Measurements from ENCODE around the gene GAK. TPM values are rescaled to one million over a fixed set of nuclear protein-coding genes. Genes with fewer than 3 reads are reported as not detected.

GAK gene
- total RNA-seq, 2 donors from 2014 or later, result 168 to 234 TPM

DNA sequence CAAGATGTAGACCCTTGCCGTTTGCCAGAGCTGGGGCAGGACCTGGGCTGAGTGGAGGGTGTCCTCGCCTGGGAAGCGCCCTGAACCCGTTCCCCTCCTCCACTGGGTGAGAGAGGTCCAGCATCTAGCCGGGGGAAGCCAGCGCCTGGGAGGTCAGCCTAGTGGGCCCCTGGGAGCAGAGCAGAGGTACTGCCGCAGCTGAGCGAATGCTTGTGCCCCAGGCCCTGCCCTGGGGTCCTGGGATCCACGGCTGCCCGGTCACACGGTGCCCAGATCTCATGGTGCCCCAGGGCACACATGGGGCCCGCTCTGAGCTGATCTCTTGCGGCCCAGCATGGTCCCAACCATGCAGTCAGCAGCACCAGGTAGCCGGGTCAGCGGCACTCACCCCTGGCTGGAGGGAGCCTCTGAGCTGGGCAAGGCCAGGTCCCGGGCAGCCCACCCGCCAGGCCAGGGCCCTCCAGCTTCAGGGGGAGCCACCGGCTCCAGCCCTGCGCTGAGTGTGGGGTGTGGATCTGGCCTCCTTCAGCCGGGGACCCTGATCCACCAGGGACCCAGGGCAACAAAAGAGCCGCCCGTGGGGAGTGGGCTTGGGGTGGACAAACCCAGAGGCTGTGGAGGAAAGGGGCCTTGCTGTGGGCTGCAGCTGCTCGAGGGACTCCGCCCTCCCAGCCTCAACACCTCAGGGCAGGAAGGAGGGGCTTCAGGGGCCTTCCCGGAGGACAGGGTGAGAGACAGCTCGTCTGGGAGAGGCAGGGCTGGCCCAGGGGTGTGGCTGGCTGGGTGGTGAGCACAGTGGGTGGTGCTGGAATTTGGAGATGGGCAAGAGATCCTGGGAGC lies 102.1 kb downstream of the GAK start:
- peaks cover 9 to 11% of the 10 kb centered on the region in 2 donors for H3K27me3 Mint-ChIP-seq
- peaks cover 7% of the 10 kb centered on the region for H3K36me3 Mint-ChIP-seq
- H3K4me3 Mint-ChIP-seq, result no peak overlapping the region
- H3K9me3 Mint-ChIP-seq, result no peaks in the 10 kb centered on the region
- no peak overlapping the region for H3K27ac Mint-ChIP-seq
- H3K4me1 Mint-ChIP-seq (ENCODE audit: low read depth in 2 of 2), result peaks cover 16 to 21% of the 10 kb centered on the region in 2 donors
- no peak for DNase-seq (ENCODE audit: low spot score)
- no peak for ATAC-seq

DNA sequence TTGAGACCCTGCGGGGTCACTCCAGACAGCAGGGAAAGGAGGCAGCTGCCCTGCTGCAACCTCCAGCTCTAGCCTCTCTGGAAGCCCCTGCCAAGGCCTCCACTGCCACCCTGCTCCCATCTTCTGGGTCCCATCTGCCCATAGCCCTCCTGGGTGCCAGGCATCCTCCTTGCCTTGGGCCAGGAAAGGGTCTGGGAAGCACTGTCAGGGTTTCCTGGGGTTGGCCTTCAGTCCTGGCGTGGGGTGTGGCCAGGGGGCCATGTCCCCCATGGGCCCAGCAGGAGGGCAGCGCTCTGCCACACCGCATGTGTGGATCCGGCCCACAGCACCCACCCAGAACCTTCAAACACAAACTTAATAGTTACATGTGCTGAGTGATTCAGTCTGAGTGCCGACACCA lies 102.8 kb downstream of the GAK start:
- Mint-ChIP-seq H3K9me3 (no peaks in the 10 kb centered on the region), H3K4me3 (no peak overlapping the region), H3K27me3 (peaks cover 9 to 11% of the 10 kb centered on the region in 2 donors), H3K27ac (no peak overlapping the region), H3K36me3 (peaks cover 7% of the 10 kb centered on the region), H3K4me1 (ENCODE audit: low read depth in 2 of 2) (peaks cover 16 to 18% of the 10 kb centered on the region in 2 donors)
- DNase-seq (ENCODE audit: low spot score) (no peak), ATAC-seq (no peak)

DNA sequence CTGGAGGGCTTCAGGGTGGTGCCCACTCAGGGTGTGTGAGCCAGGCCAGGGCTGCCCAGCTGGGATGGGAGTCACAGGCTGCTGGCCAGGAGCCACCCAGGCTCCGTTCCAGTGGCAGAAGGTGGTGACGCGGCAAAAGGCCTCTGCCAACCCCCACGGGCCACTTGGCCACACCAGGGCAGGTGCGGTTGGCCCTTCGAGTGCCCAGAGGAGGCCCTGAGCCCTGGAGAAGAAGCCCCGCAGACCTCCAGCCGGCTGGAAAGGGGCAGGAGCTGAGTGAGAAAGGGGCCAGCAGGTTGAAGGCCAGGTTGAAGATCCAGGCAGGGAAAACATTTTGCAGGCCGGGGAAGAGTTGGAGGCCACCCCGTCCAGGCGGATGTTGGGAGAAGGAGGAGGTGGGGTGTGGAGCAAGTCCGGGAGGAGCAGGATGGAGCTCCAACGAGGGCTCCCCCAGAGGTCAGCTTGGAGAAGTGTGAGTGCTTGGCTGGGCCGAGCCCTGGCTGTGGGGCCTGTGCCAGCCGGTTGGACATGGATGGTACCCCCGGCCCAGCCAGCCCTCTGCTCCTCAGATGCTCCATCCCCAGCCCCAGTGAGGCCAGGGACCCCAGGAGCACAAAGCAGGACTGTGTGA lies 103.4 kb downstream of the GAK start:
- Mint-ChIP-seq H3K27me3 (peaks cover 9 to 11% of the 10 kb centered on the region in 2 donors), H3K9me3 (no peaks in the 10 kb centered on the region), H3K27ac (no peak overlapping the region), H3K36me3 (peaks cover 7% of the 10 kb centered on the region), H3K4me3 (no peak overlapping the region), H3K4me1 (ENCODE audit: low read depth in 2 of 2) (peaks cover 12% of the 10 kb centered on the region in 2 donors)
- ATAC-seq, result no peak
- no peak for DNase-seq (ENCODE audit: low spot score)

DNA sequence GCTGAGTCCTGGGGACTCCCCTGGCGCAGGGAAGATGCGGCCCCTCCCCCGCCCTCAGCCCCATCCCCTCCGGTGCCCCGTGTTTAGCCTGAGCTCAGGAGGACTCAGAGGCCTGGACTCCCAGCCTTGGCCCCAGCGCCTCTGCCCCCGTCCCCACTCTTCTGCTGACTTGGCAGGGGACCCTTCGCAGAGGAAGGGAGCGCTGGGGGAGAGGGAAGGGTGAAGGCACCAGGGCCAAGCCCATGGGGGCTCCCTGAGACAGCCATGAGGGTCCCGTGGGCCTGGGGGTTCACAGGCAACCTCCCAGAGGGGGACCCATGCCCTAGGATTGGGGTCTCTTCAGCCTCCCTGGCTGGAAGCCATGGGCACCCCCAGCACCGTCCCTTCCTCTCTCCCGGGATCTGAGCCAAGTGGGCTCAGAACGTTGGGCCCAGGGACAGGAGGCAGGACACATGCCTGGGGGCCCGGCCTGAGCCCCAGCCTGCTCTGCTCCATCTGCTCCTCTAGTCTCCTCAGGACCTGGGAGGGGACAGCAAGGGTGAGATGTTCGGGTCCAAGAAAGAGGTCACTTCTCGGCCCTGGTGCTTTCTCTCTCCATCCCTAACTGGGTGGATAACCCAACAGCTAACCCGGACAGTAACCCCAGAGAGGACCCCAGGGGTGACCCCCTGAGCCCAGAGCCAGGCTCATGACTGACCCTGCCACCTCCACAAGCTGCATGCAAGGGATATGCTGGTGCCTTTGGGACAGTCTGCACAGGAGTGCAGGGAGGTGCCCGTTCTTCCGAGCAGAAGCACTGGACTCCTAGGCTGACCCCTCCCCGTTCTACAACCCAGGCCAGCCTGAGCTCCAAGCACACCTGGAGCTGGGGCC lies 104.7 kb downstream of the GAK start:
- DNase-seq (ENCODE audit: low spot score), result peak; percentile 60
- ATAC-seq, result no peak
- H3K4me3 Mint-ChIP-seq, result peak overlapping the region; percentile 47
- H3K36me3 Mint-ChIP-seq, result peaks cover 7% of the 10 kb centered on the region
- peaks cover 5 to 6% of the 10 kb centered on the region in 2 donors for H3K4me1 Mint-ChIP-seq (ENCODE audit: low read depth in 2 of 2)
- no peaks in the 10 kb centered on the region for H3K9me3 Mint-ChIP-seq
- H3K27ac Mint-ChIP-seq, result no peak overlapping the region
- peaks cover 13 to 14% of the 10 kb centered on the region in 2 donors for H3K27me3 Mint-ChIP-seq

DNA sequence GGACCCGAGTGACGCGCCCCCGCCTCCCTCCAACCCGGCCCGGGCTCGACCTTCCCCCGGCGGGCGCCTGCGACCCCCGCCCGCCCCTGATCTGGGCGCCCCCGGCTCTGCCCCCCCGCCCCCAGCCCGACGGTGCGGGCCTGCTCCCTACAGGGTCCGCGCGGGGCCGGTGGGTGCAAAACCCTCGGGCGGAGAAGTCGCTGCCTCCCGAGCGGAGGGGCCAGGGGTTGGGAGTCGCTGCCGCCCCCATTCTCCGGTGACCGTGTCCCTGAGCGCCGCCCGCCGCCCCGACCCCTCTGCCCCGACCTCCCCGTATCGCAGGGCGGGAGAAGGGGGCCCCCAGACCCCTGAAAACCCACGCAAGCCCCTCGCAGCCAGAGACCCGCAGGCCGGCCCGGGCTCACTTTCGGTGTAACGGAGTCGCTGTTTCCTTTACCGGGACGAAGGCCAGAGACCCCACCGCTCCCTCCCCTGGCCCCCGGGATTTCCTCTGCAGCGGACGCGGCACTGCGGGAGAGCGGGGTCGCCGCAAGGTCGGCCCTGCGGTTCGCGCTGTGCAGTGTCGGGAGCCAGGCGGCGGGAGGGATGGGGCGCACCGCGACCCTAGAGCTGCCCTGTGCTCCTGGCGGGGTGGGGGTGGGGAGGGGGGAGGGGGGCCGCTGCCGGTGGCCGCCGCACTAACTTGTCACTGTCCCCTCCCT lies 105.5 kb downstream of the GAK start:
- Mint-ChIP-seq H3K4me1 (ENCODE audit: low read depth in 2 of 2) (peaks cover 5 to 6% of the 10 kb centered on the region in 2 donors), H3K4me3 (no peak overlapping the region), H3K9me3 (no peaks in the 10 kb centered on the region), H3K27ac (no peak overlapping the region), H3K27me3 (peaks cover 21% of the 10 kb centered on the region in 2 donors), H3K36me3 (peaks cover 7% of the 10 kb centered on the region)
- peak; percentile 57 for DNase-seq (ENCODE audit: low spot score)
- ATAC-seq, result no peak

DNA sequence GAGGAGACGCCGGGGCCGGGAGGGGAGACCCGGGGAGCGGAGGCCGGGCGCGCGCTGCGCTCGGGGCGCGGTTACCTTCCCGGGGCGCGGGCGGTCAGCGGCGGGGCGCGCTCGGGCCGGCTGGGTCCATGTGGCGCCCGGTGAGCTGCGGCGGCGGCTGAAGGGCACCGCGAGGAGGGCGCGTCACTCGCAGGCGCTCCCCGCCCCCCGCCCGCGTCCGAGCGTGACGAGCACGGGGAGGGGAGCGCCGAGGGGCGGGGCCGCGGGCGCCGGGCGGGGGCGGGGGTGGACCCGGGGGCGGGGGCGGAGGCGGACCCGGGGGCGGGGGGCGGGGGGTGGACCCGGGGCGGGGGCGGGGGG lies 106.2 kb downstream of the GAK start, which contains the start of gene CPLX1:
TSS of gene CPLX1 (minus strand) at position 159 of the 360 bp plus-strand sequence. CDS start 1,607 bp downstream, outside the sequence.
- Mint-ChIP-seq H3K4me1 (ENCODE audit: low read depth in 2 of 2) (peaks cover 5 to 6% of the 10 kb centered on the region in 2 donors), H3K4me3 (no peak within 1 kb of the TSS), H3K36me3 (peaks cover 7% of the 10 kb centered on the region), H3K27ac (no peak within 1 kb of the TSS), H3K27me3 (peaks cover 21 to 23% of the 10 kb centered on the region in 2 donors), H3K9me3 (no peaks in the 10 kb centered on the region)
- DNase-seq (ENCODE audit: low spot score), result peak; percentile 58
- no peak for ATAC-seq

DNA sequence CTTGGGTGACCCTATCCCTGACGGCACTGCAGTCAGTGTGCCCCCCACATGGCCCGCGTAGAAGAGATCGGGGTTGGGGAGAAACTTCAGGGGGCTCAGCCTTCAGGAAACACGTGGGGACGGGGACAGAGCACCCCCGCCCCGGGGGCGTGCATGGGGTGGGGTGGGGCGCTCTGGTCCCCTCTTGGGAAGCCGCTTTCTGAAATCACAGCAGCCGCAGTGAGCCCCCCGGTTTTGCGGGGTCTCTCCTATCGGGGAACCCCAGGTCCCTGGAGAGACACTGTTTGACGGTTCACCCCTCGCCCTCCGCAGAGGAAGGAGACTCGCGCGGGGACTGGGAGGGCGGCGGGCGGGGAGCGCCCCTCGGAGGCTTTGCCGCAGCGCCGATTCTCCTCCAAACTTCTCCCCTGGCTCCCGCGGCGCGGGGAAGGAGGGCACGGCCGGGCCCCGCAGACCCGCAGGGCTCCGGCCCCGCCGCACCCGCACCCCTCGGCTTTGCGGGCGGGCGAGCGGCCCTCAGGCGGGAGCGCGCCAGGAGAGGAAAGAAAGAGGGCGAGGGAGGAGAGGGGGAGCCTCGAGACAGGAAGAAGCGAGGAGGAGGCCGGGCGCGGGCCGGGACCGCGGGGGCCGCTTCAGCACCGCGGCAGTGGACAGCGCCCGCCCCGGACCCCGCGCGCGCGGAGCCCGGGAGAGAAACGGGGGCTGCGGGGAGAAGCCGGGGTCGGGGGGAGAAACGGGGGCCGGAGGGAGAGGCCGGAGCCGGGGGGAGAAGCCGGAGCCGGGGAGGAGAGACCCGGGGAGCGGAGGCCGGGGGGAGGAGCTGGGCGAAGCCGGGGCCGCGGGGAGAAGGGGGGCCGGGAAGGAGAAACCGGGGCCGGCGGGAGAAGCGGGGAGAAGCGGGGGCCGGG lies 106.8 kb downstream of the GAK start:
- no peak overlapping the region for H3K4me3 Mint-ChIP-seq
- no peak overlapping the region for H3K27ac Mint-ChIP-seq
- DNase-seq (ENCODE audit: low spot score) (peak; percentile 54), ATAC-seq (peak; percentile 58 to 59)
- no peaks in the 10 kb centered on the region for H3K9me3 Mint-ChIP-seq
- peaks cover 21 to 23% of the 10 kb centered on the region in 2 donors for H3K27me3 Mint-ChIP-seq
- H3K36me3 Mint-ChIP-seq, result peaks cover 7% of the 10 kb centered on the region
- peaks cover 5 to 6% of the 10 kb centered on the region in 2 donors for H3K4me1 Mint-ChIP-seq (ENCODE audit: low read depth in 2 of 2)

DNA sequence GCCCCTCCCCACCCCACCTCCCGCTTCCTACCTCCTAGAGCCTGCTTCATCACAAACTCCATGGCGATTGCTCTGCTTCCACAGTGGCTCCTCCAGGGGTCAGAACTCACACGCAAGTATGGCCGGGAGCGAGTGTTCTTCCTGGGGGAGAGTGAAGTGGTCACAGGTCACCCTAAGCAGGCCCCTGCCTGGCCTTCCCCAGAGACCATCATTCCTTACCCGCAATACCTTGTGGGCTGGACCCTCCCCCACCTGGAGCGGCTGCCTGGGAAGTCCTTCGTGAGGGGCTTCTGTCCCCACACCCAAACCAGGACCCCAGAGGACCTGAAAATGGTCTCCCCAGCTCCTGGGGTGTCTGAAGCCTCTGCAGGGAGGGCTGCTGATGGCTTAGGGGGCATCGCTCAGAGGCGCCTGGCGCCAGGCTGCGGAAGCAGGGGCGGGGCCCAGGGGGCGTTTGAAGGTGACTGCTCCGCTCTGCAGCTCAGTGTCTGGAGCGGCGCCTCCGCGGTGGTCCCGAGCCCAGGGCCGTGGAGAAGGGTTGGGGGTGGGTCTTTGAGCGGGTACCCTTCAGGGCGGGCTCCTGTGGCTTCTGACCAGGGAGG lies 107.6 kb downstream of the GAK start:
- Mint-ChIP-seq H3K9me3 (no peaks in the 10 kb centered on the region), H3K27ac (no peak overlapping the region), H3K27me3 (peaks cover 21 to 23% of the 10 kb centered on the region in 2 donors), H3K4me3 (no peak overlapping the region), H3K36me3 (peaks cover 7% of the 10 kb centered on the region), H3K4me1 (ENCODE audit: low read depth in 2 of 2) (peaks cover 5 to 6% of the 10 kb centered on the region in 2 donors)
- DNase-seq (ENCODE audit: low spot score) (peak; percentile 56), ATAC-seq (no peak)

DNA sequence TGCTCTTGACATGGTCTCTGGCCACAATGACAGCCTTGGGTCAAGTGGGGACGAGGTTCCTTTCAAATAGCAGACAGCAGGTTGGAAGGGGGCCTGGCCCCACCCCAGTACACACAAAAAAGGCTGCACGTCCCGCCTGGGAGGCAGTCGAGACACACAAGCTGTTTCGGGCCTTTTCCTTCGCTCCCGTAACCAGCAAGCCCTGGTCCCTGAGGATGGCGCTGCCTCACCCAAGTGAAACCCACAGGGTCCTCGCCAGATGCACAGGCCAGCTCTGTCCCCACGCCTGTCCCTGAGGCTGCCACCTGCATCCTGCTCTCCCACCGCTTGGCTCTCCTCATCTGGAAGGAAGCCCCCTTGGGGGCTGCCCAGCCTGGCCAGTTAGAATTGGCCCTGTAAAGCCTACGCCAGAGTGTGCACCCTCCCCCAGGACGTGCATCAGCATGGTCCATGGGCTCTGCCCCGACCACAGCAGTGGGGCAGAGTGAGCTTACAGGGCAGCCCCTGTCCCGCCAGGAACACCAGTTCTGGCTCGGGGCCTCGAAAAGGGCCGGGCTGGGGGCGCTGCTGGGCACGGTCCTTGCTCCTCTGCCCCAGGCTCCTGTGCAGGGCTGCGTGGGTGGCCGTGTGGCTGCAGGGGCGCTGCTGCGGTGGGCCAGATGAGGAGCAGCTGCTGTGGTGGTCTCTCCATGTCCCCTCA lies 108.2 kb downstream of the GAK start:
- no peak overlapping the region for H3K4me3 Mint-ChIP-seq
- no peak overlapping the region for H3K27ac Mint-ChIP-seq
- H3K27me3 Mint-ChIP-seq, result peaks cover 21 to 23% of the 10 kb centered on the region in 2 donors
- ATAC-seq, result no peak
- H3K4me1 Mint-ChIP-seq (ENCODE audit: low read depth in 2 of 2), result peaks cover 5 to 6% of the 10 kb centered on the region in 2 donors
- H3K9me3 Mint-ChIP-seq, result no peaks in the 10 kb centered on the region
- peaks cover 7% of the 10 kb centered on the region for H3K36me3 Mint-ChIP-seq
- DNase-seq (ENCODE audit: low spot score), result peak; percentile 57

DNA sequence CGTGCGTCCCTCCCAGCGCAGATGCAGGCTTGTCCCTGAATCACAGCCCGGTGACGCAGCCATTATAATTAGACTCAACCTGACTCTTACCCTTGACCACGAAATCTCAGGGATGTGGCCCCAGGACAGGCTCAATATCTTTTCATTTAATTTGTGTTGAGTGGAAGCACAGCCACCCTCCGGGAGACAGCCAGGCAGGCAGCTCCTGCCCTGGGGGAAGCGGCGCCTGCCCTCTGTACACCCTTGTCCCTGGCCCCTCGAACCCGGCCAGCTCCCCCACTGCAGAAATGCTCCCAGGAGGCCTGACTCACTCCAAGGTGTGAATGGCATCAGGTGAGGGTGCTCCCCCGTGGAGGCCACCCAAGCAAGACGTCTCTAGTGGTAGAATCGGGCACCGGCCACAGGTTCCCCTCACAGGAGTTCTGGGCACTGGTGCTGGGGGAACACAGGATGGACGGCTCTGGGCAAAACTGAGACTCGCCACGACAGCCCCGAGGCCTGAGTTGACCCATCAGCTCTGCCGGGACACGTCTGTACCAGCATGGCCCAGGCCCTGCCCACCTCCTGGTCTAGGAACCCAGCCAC lies 108.8 kb downstream of the GAK start:
- H3K27ac Mint-ChIP-seq, result no peak overlapping the region
- no peak for ATAC-seq
- peaks cover 4 to 5% of the 10 kb centered on the region in 2 donors for H3K4me1 Mint-ChIP-seq (ENCODE audit: low read depth in 2 of 2)
- no peaks in the 10 kb centered on the region for H3K9me3 Mint-ChIP-seq
- H3K36me3 Mint-ChIP-seq, result peaks cover 5% of the 10 kb centered on the region
- DNase-seq (ENCODE audit: low spot score), result peak; percentile 54
- no peak overlapping the region for H3K4me3 Mint-ChIP-seq
- peaks cover 17 to 20% of the 10 kb centered on the region in 2 donors for H3K27me3 Mint-ChIP-seq

DNA sequence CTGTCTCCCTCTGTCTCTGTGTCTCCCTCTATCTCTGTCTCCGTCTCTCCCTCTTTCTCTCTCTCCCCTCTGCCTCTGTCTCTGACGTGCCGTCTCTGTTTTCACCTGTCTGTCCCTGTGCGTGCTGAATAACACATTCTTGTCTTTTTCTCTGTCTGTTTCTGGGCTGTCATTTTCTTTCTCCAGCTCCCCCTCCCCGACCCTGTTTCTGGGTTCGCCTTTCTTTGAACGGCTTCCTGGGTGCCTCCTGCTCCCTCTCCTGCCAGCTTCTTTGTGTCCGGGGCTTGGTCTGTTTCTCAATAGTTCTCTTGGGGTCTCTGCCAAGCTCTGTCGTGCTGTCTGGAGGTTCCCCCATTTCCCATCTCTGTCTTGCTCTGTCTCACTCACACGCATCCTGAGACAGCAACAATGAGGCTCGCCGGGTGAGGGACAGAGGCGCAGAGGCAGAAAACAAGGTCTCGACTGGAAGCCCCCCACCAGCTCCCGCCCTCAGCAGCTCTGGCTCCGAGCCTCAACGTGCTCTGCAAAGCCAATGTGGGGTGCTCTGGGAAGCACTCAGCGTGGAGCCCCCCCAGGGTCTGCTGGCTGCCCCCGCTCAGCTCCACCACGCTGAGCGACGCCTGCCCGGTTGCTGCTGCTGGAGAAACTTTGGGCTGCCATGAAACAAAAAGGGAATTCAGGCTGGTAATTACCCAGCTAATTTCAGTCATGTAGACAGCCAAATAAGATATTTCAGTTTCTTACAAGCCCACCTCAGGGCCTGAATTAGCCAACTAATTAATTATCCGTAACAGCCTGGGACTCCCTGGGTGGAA lies 109.5 kb downstream of the GAK start:
- ATAC-seq (no peak), DNase-seq (ENCODE audit: low spot score) (peak; percentile 48)
- Mint-ChIP-seq H3K4me1 (ENCODE audit: low read depth in 2 of 2) (no peaks in the 10 kb centered on the region), H3K27me3 (peaks cover 12 to 13% of the 10 kb centered on the region in 2 donors), H3K4me3 (no peak overlapping the region), H3K36me3 (no peaks in the 10 kb centered on the region), H3K27ac (no peak overlapping the region), H3K9me3 (no peaks in the 10 kb centered on the region)

Measured in natural killer cell treated with Interleukin-12 subunit alpha and Interleukin-12 subunit beta and Interleukin-15 and Interleukin-18, amount 100 ng/mL, for 72 hours (primary cell).